GM21825 (cell line): Measurements from ENCODE around the gene TECTB.

Source experiments
- ATAC-seq: cut with Tn5 transposase; IDR thresholded peaks from one replicate; pipeline ENCODE4 v1.9.1; 2021; ENCODE audit warnings: mild to moderate bottlenecking, moderate library complexity; ENCODE audit not compliant: unreplicated experiment

Gene TECTB

DNA sequence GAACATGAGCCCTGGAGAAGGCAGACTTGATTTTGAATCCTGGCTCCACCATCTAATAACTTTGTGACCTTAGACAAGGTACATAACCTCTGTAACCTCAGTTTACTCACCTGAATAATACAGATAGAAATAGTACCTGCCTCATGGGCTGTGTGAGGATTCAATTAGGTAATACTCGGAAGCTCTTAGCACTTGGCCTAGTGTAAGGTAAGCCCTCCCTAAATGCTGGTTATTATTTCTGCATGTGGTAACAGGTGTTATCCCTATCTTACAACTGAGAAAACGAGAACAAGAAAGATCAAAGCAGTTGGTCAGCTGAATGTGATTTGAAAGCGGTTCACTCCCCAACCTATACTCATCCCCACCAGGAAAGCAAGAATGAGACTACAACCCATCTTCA, 62.0 kb downstream of the TECTB start:
- no peak for ATAC-seq

GRCh38 chr10:112345743-112346142, 62.5 kb downstream of the TECTB start:
- no peak for ATAC-seq

DNA sequence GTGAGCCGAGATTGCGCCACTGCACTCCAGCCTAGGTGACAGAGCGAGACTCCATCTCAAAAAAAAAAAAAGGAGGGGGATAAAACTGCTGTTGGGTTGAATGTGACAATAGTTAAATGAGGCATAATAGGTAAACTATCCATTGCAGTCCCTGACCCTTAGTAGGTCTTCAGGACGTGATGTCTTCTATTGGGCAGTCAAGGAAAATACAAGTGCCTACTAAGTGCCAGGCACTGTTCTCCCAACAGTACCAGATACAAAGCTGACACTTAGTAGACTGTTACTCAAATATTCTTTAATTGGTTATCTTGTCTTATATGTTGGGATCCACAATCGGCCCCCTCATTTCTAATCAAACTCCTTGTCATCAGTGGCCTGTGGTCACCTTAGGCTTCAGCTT, 63.6 kb downstream of the TECTB start:
- ATAC-seq, result no peak

- no peak for ATAC-seq
Observed at GRCh38 chr10:112347709-112348671, 64.8 kb downstream of the TECTB start.

- ATAC-seq, result no peak
Observed at GRCh38 chr10:112348759-112349158, 65.6 kb downstream of the TECTB start.

- no peak for ATAC-seq
Observed at GRCh38 chr10:112349521-112350085, 66.4 kb downstream of the TECTB start.

DNA sequence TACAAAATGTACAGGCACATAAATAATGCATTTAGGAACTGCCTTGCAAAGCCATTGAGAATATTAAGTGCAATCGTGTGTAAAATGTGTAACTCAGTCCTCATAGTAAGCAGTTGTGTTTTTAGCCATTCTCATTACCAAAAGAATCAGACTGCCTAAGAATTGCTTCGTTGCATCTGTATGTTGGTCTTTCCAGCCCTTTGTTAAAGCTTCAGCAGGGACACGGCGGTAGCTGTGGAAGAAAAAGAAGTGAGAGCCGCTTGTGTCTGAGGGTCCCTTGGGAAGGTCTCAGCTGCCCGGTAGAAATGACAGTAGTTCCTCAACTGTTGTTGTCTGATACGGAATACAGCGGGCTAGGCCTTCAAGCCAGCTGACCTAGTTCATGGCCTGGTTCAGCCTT, 67.9 kb downstream of the TECTB start:
- ATAC-seq, result no peak

GRCh38 chr10:112352044-112352443, 68.8 kb downstream of the TECTB start:
- no peak for ATAC-seq

- no peak for ATAC-seq
Observed at GRCh38 chr10:112353046-112353445, 69.8 kb downstream of the TECTB start.
